ENCODE results near the gene DLX3.
A peak's percentile ranks its signal among the peaks of the same experiment; 100 is the strongest.

DLX3 gene

GRCh38 chr17:49971199-49971847, 23.7 kb downstream of the DLX3 start:
- DNase-seq = no peak

DNA sequence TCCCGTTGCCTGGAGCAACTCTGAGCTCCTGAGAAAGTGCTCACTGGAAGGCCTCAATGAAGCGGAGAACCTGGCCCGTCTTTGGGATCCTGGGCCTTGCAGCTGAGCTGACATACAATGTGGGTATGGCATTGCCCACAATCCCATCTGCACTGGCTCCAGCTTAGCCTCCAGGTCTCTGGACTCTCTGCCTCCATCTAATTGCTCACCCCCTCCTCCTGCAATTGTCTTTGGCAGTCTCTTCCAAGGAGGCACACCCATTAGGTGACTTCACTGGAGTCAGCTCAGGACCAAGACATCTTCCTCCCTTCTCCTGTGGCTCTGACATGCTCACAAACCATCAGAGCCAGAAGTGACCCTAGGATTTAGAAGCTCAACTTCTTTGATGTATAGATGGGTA, 24.5 kb downstream of the DLX3 start:
- DNase-seq = no peak

GRCh38 chr17:49969795-49970389, 25.1 kb downstream of the DLX3 start:
- no peak for DNase-seq

- DNase-seq = peak in 1 of 2 donors; percentile 61
These were observed 25.8 kb downstream of the DLX3 start, which contains the start of gene DLX4 for GRCh38 chr17:49969134-49969759. Gene DLX4, plus strand, starts transcription at chr17:49969190. Its CDS starts 279 bp downstream, at chr17:49969469.

- peak; percentile 40 to 67 for DNase-seq
These were observed 26.5 kb downstream of the DLX3 start for GRCh38 chr17:49968405-49969133.

- no peak for DNase-seq
These were observed 27.2 kb downstream of the DLX3 start for GRCh38 chr17:49967621-49968404.

- no peak for DNase-seq
These were observed 27.8 kb downstream of the DLX3 start for GRCh38 chr17:49967205-49967604.

- no peak for DNase-seq
These were observed 28.3 kb downstream of the DLX3 start for GRCh38 chr17:49966767-49967166.

- DNase-seq = no peak
These were observed 29.5 kb downstream of the DLX3 start for GRCh38 chr17:49965524-49965909.

DNA sequence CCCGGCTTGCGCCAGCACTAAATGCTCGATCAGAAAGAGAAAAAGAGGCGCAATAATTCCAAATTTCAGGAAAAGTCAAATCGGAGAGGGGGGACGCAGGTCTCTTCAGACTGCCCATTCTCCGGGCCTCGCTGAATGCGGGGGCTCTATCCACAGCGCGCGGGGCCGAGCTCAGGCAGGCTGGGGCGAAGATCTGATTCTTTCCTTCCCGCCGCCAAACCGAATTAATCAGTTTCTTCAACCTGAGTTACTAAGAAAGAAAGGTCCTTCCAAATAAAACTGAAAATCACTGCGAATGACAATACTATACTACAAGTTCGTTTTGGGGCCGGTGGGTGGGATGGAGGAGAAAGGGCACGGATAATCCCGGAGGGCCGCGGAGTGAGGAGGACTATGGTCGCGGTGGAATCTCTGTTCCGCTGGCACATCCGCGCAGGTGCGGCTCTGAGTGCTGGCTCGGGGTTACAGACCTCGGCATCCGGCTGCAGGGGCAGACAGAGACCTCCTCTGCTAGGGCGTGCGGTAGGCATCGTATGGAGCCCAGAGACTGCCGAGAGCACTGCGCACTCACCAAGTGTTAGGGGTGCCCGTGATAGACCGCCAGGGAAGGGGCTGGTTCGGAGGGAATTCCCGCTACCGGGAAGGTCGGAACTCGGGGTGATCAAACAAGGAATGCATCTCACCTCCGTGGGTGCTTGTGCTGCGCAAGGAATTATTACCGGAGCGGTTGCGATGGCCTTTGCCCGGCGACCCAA, 30.1 kb downstream of the DLX3 start:
- peak in 1 of 2 donors; percentile 24 for DNase-seq

GRCh38 chr17:49964303-49964768, 30.7 kb downstream of the DLX3 start:
- DNase-seq = no peak

- no peak for DNase-seq
These were observed 31.3 kb downstream of the DLX3 start for GRCh38 chr17:49963626-49964302.

GRCh38 chr17:49963309-49963625, 31.8 kb downstream of the DLX3 start:
- DNase-seq = no peak

GRCh38 chr17:49962599-49963308, 32.3 kb downstream of the DLX3 start:
- DNase-seq = no peak

GRCh38 chr17:49959183-49959935, 35.7 kb downstream of the DLX3 start:
- no peak for DNase-seq

DNA sequence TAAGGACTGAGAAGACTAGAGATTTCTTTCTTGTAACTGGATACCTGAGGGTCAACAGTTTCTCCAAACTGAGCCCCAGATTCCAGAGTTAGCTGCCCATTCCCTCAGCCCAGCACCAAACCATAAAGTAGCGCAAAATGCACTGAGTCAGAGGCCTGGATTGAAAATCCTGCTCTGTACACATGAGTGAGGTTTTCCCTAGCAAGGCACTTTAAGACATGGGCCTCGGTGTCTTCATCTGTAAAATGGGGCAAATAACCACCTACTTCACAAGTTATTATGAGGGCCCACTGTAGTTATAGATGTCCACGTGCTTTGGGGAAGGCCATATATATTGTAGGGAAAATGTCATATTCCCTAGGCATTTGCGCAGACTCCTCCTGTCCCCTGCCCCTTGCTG, 36.3 kb downstream of the DLX3 start:
- DNase-seq = no peak

DNA sequence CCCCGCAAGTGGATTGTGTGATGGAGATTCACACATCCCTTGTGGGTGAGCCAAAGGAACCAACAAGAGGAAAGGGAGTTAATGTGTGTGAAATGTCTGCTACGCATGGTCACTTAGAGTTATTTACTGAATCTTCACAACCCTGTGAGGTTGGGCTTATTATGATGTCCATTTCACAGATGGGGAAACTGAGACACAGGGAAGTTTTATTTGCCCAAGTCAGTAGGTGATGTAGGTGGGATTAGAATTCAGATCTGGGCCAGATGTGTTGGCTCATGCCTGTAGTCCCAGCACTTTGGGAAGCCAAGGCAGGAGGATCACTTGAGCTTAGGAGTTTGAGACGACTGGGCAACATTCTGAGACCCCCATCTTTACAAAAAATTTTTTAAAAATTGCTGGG, 37.7 kb downstream of the DLX3 start:
- DNase-seq = no peak

GRCh38 chr17:49956780-49957179, 38.2 kb downstream of the DLX3 start:
- DNase-seq = no peak

- no peak for DNase-seq
These were observed 39.9 kb downstream of the DLX3 start for GRCh38 chr17:49955157-49955556.

GRCh38 chr17:49952912-49953497, 42.0 kb downstream of the DLX3 start:
- DNase-seq = no peak

All from stimulated activated CD4-positive, alpha-beta T cell treated with anti-CD3 and anti-CD28 coated beads, Interleukin-2, amount 100 ng/mL, for 48 hours (primary cell).